ENCODE results near the gene SCMH1.

Gene SCMH1

GRCh38 chr1:41241749-41242341 is at the start of gene SCMH1:
Gene SCMH1, minus strand, starts transcription at chr1:41242306. Its CDS starts 56,173 bp downstream, at chr1:41186133.
- peak in 1 of 2 donors; percentile 18 for DNase-seq (ENCODE audit: extremely low read depth in 1 of 2, low read depth in 1 of 2)

GRCh38 chr1:41291195-41291594 is 49.1 kb upstream of the SCMH1 start:
- DNase-seq (ENCODE audit: extremely low read depth in 1 of 2, low read depth in 1 of 2), result no peak

GRCh38 chr1:41289196-41289595 is 47.1 kb upstream of the SCMH1 start:
- DNase-seq (ENCODE audit: extremely low read depth in 1 of 2, low read depth in 1 of 2), result no peak

GRCh38 chr1:41286992-41287391 is 44.9 kb upstream of the SCMH1 start:
- DNase-seq (ENCODE audit: extremely low read depth in 1 of 2, low read depth in 1 of 2), result no peak

- no peak for DNase-seq (ENCODE audit: extremely low read depth in 1 of 2, low read depth in 1 of 2)
Observed at GRCh38 chr1:41286486-41286885, 44.4 kb upstream of the SCMH1 start.

GRCh38 chr1:41285818-41286217 is 43.7 kb upstream of the SCMH1 start:
- no peak for DNase-seq (ENCODE audit: extremely low read depth in 1 of 2, low read depth in 1 of 2)

GRCh38 chr1:41284121-41284520 is 42.0 kb upstream of the SCMH1 start:
- no peak for DNase-seq (ENCODE audit: extremely low read depth in 1 of 2, low read depth in 1 of 2)

GRCh38 chr1:41282679-41283317 is 40.7 kb upstream of the SCMH1 start:
- DNase-seq (ENCODE audit: extremely low read depth in 1 of 2, low read depth in 1 of 2), result no peak

GRCh38 chr1:41281334-41281733 is 39.2 kb upstream of the SCMH1 start:
- no peak for DNase-seq (ENCODE audit: extremely low read depth in 1 of 2, low read depth in 1 of 2)

GRCh38 chr1:41280202-41281032 is 38.3 kb upstream of the SCMH1 start:
- no peak for DNase-seq (ENCODE audit: extremely low read depth in 1 of 2, low read depth in 1 of 2)

GRCh38 chr1:41278076-41278475 is 36.0 kb upstream of the SCMH1 start:
- DNase-seq (ENCODE audit: extremely low read depth in 1 of 2, low read depth in 1 of 2), result no peak

GRCh38 chr1:41277371-41277975 is 35.4 kb upstream of the SCMH1 start:
- DNase-seq (ENCODE audit: extremely low read depth in 1 of 2, low read depth in 1 of 2), result no peak

GRCh38 chr1:41275831-41276230 is 33.7 kb upstream of the SCMH1 start:
- no peak for DNase-seq (ENCODE audit: extremely low read depth in 1 of 2, low read depth in 1 of 2)

- DNase-seq (ENCODE audit: extremely low read depth in 1 of 2, low read depth in 1 of 2), result no peak
Observed at GRCh38 chr1:41274752-41275545, 32.8 kb upstream of the SCMH1 start.

GRCh38 chr1:41272601-41273000 is 30.5 kb upstream of the SCMH1 start:
- DNase-seq (ENCODE audit: extremely low read depth in 1 of 2, low read depth in 1 of 2), result no peak

- DNase-seq (ENCODE audit: extremely low read depth in 1 of 2, low read depth in 1 of 2), result peak; percentile 22 to 34
Observed at GRCh38 chr1:41268154-41268770, 26.2 kb upstream of the SCMH1 start.

- no peak for DNase-seq (ENCODE audit: extremely low read depth in 1 of 2, low read depth in 1 of 2)
Observed at GRCh38 chr1:41261926-41262618, 20.0 kb upstream of the SCMH1 start.

- DNase-seq (ENCODE audit: extremely low read depth in 1 of 2, low read depth in 1 of 2), result no peak
Observed at GRCh38 chr1:41260768-41261167, 18.7 kb upstream of the SCMH1 start.

GRCh38 chr1:41259221-41259620 is 17.1 kb upstream of the SCMH1 start:
- DNase-seq (ENCODE audit: extremely low read depth in 1 of 2, low read depth in 1 of 2), result no peak

GRCh38 chr1:41255978-41256377 is 13.9 kb upstream of the SCMH1 start:
- DNase-seq (ENCODE audit: extremely low read depth in 1 of 2, low read depth in 1 of 2), result no peak

Data from stimulated activated CD8-positive, alpha-beta memory T cell treated with anti-CD3 and anti-CD28 coated beads, Interleukin-7, amount 100 ng/mL, for 48 hours (primary cell).